Neural cell (in vitro differentiated cells): ENCODE measurements around the gene MACIR.

Experiments
- CTCF ChIP-seq: fragments of 450-650 bp; IDR thresholded peaks from 2 replicates; pipeline ENCODE4 v1.5.1; 2014; ENCODE audit warnings: antibody characterized with exemption, mild to moderate bottlenecking, moderate library complexity; ENCODE audit not compliant: poor library complexity, severe bottlenecking
- EZH2 ChIP-seq: fragments of 200-600, 300-800 bp; shearing (Covaris generic), sonication (generic); IDR thresholded peaks from 2 replicates; pipeline ENCODE4 v1.6.1; 2014; ENCODE audit warnings: antibody characterized with exemption, low read length, borderline replicate concordance, mild to moderate bottlenecking; ENCODE audit not compliant: insufficient read depth, poor library complexity, severe bottlenecking
- MXI1 ChIP-seq: fragments of 450-650 bp; conservative IDR thresholded peaks from 2 replicates; pipeline ENCODE4 v1.6.1; 2014; ENCODE audit warnings: antibody characterized with exemption, mild to moderate bottlenecking; ENCODE audit not compliant: poor library complexity, severe bottlenecking
- POLR2AphosphoS5 ChIP-seq: IDR thresholded peaks from 2 replicates; pipeline ENCODE4 v1.6.1; 2012

- no peak for TF ChIP-seq CTCF
- no peak for TF ChIP-seq EZH2
- no peak for TF ChIP-seq MXI1
- no peak for TF ChIP-seq POLR2AphosphoS5
Observed at GRCh38 chr5:103256178-103256577, 2.4 kb upstream of the MACIR start.
